ENCODE data around the gene CHD9.

Gene CHD9

GRCh38 chr16:53282975-53283946 lies 228.5 kb downstream of the CHD9 start:
- H3K4me3 ChIP-seq (ENCODE audit: low read depth, low read length) = no peak overlapping the region
- TF ChIP-seq, protein P1, sequence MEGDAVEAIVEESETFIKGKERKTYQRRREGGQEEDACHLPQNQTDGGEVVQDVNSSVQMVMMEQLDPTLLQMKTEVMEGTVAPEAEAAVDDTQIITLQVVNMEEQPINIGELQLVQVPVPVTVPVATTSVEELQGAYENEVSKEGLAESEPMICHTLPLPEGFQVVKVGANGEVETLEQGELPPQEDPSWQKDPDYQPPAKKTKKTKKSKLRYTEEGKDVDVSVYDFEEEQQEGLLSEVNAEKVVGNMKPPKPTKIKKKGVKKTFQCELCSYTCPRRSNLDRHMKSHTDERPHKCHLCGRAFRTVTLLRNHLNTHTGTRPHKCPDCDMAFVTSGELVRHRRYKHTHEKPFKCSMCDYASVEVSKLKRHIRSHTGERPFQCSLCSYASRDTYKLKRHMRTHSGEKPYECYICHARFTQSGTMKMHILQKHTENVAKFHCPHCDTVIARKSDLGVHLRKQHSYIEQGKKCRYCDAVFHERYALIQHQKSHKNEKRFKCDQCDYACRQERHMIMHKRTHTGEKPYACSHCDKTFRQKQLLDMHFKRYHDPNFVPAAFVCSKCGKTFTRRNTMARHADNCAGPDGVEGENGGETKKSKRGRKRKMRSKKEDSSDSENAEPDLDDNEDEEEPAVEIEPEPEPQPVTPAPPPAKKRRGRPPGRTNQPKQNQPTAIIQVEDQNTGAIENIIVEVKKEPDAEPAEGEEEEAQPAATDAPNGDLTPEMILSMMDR (IDR thresholded peaks at IDR 0.05; ENCODE audit: control insufficient read depth, extremely low read depth, insufficient read depth) = peak; percentile 75
- peak; percentile 58 for DNase-seq (ENCODE audit: low read depth)

GRCh38 chr16:53285236-53285635 lies 230.4 kb downstream of the CHD9 start:
- H3K4me3 ChIP-seq (ENCODE audit: low read depth, low read length) = no peak overlapping the region
- TF ChIP-seq, protein P1 (IDR thresholded peaks at IDR 0.05; ENCODE audit: control insufficient read depth, extremely low read depth, insufficient read depth) = no peak
- no peak for DNase-seq (ENCODE audit: low read depth)

DNA sequence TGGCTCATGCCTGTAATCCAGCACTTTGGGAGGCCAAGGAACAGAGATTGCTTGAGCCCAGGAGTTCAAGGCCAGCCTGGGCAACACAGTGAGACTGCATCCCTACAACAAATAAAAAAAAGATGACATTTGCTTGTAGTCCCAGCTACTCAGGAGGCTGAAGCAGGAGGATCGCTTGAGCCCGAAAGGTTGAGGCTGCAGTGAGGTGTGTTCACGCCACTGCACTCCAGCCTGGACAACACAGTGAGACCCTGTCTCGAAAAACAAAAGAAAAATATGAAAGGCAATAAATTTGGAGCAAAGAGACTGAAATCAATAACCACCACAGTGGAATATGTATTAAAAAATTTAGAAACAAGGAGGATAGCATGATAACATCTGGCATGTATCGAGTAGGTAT lies 235.7 kb downstream of the CHD9 start:
- H3K4me3 ChIP-seq (ENCODE audit: low read depth, low read length) = no peak overlapping the region
- no peak for DNase-seq (ENCODE audit: low read depth)
- TF ChIP-seq, protein P1 (IDR thresholded peaks at IDR 0.05; ENCODE audit: control insufficient read depth, extremely low read depth, insufficient read depth) = no peak

- H3K4me3 ChIP-seq (ENCODE audit: low read depth, low read length) = no peak overlapping the region
- TF ChIP-seq, protein P1 (IDR thresholded peaks at IDR 0.05; ENCODE audit: control insufficient read depth, extremely low read depth, insufficient read depth) = no peak
- peak; percentile 92 for DNase-seq (ENCODE audit: low read depth)
Measured at GRCh38 chr16:53291757-53292392, 237.1 kb downstream of the CHD9 start.

DNA sequence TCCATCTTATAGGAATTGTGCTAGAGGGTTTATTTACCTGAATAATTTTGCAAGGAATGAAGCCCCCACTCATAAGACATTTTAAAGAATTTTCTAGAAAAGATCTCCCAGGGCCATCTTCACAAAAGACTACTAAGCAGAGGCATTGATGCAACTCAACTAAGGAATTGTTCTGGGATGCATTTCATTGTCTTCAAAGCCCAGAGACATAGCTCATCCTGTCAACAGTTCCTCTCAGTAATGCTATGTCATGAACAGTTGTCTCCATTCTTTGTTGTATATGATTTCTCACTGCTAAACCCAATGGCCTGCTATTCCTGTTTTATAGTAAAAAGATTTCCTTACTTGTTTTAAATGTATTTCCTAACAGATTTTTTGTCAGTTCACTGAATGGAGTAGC lies 242.7 kb downstream of the CHD9 start:
- H3K4me3 ChIP-seq (ENCODE audit: low read depth, low read length) = no peak overlapping the region
- no peak for DNase-seq (ENCODE audit: low read depth)
- TF ChIP-seq, protein P1 (IDR thresholded peaks at IDR 0.05; ENCODE audit: control insufficient read depth, extremely low read depth, insufficient read depth) = no peak

GRCh38 chr16:53304334-53304733 lies 249.5 kb downstream of the CHD9 start:
- DNase-seq (ENCODE audit: low read depth) = no peak
- TF ChIP-seq, protein P1 (IDR thresholded peaks at IDR 0.05; ENCODE audit: control insufficient read depth, extremely low read depth, insufficient read depth) = no peak
- no peak overlapping the region for H3K4me3 ChIP-seq (ENCODE audit: low read depth, low read length)
